ENCODE results near the gene NAXD.
"Not testable (repeated sequence)": the region's sequence is repeated elsewhere in the genome, so short reads cannot be mapped to it uniquely, and the experiment has no call there.

The NAXD gene

GRCh38 chr13:110662777-110663443, 47.6 kb downstream of the NAXD start:
- DNase-seq = no peak

DNA sequence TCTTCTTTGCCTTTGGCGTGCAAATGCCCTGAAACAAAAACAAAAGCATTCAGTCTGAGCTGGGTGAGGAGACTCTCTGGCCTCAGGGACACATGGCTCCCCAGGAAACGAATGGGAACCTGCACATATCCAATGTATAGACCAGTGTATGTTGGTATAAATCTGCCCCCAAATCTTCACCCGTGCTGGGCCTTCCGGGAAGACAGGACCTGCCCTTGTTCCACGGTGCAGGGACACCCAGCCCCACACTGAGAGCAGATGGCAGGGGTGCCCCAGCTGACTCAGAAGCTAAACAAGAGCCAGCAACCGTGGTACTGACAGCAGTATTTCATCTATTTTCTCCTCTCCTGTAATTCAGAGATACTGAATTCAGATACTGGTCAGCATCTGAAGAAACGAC, 48.1 kb downstream of the NAXD start:
- DNase-seq = no peak

GRCh38 chr13:110664041-110664440, 48.7 kb downstream of the NAXD start:
- DNase-seq = no peak

DNA sequence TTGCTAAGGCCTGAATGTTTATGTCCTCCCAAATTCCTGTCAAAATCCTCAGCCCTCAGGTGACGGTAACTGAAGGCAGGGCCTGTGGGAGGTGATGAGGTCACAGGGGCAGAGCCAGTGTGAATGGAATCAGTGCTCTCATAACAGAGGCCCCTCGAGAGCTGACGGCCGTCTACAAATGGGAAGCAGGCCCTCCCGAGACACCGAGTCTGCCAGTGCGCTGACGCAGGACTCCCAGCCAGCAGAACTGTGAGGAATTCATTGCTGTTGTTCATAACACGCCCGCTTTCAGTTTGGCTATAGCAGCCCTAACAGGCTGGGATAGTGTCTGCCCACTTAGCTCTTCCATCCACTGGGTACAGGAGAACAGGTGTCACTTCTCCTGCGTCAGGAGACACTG, 49.3 kb downstream of the NAXD start:
- DNase-seq = no peak

- no peak for DNase-seq
These were observed 50.3 kb downstream of the NAXD start for GRCh38 chr13:110665491-110666254.

DNA sequence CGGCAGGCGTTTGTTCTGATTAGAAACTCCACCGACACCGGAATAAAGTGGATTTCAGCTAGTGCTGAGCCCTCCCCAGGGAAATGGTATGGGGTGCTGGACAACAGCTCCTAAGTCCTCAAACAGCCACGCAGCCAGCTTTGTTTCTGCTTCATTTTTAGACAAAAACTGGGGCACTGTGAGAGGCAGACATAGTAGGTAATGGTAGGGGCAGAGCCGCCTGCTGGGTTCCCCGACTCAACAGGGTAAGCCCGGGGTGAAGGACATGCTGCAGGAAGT, 50.8 kb downstream of the NAXD start:
- no peak for DNase-seq

DNA sequence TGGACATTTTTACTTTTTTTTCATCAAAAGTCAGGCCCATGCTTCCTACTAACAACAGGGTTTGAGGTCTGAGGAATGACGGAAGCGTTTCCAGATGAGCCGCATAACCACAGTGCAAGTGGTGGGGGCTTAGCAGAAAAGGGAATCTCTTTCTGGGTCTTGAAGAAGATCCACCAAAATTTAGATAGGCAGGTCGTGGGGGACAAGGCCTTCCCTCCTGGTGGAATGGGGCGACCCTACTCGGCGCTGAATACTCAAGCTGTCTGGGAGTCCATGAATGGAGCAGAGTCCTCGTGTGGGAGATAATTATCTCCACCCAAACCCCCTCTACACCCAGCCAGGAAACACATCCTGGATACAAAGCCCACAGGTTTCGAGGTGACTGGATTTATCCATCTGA, 53.7 kb downstream of the NAXD start:
- no peak for DNase-seq

GRCh38 chr13:110669814-110670213, 54.5 kb downstream of the NAXD start:
- DNase-seq = not testable (repeated sequence)

DNA sequence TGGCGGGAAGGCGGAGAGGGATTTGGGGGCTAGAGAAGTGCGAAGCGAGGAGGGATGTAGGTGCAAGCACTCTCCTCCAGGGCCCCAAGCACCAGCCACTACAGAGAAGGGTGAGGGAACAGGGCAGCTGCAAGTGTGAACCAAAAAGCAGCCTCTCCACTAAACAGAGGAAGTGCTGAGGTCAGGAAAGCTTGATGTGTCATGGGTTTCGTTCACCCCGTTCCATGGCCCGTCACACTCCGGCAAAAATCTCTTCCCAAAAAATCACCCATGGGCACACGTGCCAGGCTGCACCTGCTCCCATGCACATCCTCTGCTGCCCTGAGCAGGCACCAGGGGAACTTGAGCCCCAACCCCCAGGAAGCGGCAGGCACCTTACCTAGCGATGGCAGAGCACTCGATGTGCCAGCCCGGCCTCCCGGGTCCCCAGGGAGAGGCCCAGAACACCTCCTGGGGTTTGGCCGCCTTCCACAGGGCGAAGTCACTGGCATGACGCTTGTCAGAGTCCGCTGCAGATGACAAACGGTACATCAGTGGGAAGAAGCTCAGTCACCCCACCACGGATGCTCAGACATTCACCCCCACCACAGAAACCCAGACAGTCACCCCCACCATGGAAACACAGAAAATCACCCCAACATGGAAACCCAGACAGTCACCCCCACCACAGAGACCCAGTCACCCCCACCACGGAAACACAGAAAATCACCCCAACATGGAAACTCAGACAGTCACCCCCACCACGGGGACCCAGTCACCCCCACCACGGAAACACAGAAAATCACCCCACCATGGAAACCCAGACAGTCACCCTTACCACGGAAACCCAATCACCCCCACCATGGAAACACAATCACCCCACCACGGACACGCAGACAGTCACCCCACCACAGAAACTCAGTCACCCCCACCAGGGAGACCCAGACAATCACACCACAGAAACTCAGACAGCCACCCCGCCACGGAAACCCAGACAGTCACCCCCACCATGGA, 61.5 kb downstream of the NAXD start:
- DNase-seq = no peak

GRCh38 chr13:110677731-110678545, 62.6 kb downstream of the NAXD start:
- DNase-seq = no peak

- DNase-seq = no peak
These were observed 65.5 kb downstream of the NAXD start for GRCh38 chr13:110680852-110681251.

DNA sequence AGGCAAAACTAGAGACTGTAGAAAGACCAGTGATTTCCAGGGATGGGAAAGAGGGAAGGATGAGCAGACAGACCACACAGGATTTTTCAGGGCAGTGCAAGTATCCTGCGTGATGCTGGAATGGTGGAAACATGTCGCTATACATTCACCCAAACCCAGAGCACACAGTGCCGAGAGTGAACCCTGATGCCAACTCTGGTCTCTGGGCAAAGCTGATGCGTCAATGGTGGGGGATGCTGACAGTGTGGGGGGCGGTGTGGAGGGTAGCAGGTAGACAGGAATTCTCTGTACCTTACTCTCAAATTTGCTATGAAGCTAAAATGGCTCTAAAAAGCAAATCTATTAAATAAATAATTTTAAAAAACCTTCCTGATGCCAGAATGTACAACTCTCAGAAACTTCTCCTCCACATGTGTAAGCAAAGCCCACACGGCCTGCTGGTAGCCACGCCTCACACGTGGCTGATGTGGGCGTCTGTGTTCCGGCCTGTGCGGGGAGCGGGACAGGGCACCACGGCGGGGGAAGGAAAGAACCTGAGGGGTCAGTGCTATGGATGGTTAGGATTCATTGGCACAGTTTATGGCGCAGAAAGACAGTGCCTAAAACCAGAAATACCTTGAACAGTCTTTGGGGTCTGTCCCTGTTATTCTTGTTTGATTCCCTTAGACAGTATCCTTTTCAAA, 66.7 kb downstream of the NAXD start:
- no peak for DNase-seq

DNA sequence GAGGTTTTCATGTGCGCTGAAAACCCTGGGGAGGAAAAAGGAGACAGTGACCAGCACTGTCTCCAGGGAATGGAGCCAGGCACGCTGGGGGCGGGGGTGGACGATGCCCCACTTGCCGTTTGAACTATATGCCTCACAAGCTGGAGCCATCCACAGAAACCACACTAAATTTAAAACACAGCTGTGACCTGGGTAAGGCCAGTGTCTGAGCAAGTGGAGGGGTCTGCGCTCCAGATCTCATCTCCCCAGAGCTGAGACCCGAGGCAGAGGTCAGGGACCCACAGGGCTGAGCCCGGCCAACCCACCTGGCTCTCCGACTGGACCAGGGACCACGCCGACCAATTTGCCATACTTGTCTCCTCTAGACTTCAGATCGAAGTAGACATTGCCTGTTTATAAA, 67.4 kb downstream of the NAXD start:
- DNase-seq = no peak

- DNase-seq = no peak
These were observed 68.0 kb downstream of the NAXD start for GRCh38 chr13:110683203-110683883.

DNA sequence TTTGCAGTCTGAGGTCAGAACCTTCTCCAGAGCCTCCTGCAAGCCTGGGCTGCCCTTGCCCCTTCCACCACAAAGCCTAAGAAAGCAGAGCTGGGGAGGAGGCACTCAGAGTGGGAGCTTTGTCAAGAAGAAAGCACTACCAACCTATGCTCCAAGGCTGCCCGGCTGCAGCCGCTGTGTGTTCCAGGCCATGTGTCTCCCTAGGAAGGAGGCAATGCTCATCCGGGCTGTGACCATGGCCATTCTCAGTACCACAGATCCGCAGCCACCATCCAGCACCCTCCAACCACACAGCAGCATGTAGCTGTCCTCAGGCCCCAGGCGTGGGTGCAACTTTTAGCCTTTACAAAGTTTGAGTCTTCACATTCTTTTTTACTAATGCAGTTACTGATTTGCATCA, 68.6 kb downstream of the NAXD start:
- no peak for DNase-seq

DNA sequence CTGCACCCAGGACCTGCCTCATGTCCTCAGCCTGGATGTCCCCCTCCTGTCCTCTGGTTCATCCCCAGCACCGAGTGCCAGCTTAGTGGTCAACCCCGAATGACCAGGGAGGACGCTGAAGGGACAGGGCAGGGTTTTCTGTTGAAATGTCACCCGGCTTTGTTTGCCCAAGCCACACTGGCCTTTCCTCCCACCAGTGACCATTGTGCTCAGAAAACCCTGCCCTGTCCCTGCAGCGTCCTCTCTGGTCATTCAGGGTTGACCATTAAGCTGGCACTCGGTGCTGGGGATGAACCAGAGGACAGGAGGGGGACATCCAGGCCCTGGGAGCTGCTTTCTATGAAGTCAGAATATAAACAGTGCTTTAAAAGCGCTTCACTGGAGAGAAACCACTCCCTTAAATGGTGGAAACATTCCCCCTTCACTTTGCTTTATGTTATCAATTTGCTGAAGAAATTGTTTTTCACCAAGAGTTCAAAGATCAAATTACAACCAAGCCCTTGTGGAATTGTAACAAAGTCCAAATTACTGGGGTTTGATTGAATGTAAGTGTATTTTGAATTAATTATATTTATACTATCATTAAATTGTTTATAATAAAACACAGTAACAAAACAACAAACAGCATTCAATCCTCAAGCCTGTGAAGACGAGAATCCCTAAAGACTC, 69.2 kb downstream of the NAXD start:
- DNase-seq = no peak

- DNase-seq = no peak
These were observed 70.1 kb downstream of the NAXD start for GRCh38 chr13:110685305-110686020.

DNA sequence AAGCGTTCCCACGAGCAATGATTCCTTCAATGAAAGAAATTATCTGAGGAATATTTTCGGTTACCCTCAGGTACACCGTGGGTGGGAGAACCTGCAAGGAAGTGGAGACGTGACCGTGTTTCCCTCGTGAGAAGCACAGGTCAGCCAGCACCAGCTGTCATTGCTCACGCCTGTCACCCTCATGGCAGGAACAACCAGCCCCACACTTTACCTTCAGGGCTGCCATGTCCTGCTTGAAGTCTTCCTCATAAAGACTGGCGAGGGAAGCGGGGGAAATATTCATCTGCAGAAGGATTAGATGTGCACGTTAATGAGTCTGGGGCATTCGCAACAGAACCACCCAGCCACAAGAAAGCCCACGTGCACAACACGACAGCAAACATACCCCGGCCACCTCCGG, 72.4 kb downstream of the NAXD start:
- DNase-seq = no peak

GRCh38 chr13:110689041-110689440, 73.7 kb downstream of the NAXD start:
- DNase-seq = no peak
